GM12872 (cell line): ENCODE measurements around the gene PXDC1.

ENCODE experiments used
- TF ChIP-seq, protein P1 (sequence below): IDR thresholded peaks from 3 replicates; pipeline ENCODE4 v1.5.1; 2011; ENCODE audit warnings: low read depth, mild to moderate bottlenecking, low read length, moderate library complexity; ENCODE audit not compliant: insufficient read depth

PXDC1 gene

DNA sequence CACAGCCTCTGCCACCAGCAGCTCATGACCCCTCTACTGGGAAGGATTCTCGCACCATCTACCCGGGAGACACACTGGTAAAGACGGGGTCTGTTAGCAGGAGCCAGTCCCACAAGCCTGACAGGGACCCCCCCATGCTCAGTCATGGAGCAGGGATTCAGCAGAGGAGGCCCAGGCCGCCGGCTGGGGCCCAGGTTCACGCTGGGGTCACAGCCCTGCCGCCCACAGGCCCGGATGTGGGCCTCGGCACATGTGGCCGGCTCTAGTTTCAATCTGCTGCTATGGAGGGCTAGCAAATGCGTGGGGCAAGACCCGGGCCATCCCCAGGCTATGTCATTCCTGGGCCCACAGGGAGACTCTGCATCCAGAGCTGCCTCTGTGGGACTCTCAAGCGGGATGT is 25.1 kb downstream of the PXDC1 start:
- TF ChIP-seq, protein P1, sequence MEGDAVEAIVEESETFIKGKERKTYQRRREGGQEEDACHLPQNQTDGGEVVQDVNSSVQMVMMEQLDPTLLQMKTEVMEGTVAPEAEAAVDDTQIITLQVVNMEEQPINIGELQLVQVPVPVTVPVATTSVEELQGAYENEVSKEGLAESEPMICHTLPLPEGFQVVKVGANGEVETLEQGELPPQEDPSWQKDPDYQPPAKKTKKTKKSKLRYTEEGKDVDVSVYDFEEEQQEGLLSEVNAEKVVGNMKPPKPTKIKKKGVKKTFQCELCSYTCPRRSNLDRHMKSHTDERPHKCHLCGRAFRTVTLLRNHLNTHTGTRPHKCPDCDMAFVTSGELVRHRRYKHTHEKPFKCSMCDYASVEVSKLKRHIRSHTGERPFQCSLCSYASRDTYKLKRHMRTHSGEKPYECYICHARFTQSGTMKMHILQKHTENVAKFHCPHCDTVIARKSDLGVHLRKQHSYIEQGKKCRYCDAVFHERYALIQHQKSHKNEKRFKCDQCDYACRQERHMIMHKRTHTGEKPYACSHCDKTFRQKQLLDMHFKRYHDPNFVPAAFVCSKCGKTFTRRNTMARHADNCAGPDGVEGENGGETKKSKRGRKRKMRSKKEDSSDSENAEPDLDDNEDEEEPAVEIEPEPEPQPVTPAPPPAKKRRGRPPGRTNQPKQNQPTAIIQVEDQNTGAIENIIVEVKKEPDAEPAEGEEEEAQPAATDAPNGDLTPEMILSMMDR, result no peak

DNA sequence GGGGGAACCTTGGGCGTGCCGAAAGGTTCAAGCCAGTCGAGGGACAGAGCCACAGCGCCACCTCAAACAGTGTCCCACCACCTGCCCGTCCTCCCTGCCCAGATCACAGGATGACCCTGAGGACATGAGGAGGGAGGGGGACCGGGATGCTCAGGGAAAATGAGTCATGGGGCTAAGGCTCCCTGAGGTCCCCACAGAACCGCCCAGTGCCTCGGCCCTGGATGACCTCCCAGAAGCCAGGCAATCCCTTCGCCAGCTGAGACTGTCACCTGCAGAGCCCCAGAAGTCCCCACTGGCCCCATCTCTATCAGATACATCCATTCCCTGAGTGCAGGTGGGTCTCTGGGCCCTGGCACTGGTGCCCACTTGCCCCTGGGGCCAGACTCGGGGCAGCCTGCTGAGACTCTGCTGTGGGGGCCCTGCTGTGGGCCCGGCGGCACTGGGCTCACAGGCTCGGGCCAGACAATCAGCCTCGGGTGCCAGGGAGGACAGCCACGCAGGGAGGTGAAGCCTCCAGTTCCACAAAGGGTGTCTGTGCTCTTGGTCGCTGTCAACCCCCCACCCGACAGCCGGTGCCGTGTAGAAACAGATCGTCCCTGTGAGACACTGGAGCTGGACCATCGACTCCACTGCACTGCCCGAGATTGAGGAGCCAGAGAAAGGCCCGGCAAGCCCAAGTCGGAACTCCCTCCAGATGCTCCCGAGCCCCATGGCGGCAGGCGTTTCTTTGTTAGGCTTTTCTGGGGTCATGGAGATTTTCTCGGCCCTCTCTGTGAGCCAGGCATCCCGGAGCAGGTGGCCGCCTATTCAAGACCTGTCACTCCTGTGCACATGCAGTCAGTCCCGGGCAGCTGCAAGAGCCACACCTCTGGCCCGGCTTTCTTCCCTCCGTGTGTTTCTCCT is 26.1 kb downstream of the PXDC1 start:
- TF ChIP-seq, protein P1, result no peak

DNA sequence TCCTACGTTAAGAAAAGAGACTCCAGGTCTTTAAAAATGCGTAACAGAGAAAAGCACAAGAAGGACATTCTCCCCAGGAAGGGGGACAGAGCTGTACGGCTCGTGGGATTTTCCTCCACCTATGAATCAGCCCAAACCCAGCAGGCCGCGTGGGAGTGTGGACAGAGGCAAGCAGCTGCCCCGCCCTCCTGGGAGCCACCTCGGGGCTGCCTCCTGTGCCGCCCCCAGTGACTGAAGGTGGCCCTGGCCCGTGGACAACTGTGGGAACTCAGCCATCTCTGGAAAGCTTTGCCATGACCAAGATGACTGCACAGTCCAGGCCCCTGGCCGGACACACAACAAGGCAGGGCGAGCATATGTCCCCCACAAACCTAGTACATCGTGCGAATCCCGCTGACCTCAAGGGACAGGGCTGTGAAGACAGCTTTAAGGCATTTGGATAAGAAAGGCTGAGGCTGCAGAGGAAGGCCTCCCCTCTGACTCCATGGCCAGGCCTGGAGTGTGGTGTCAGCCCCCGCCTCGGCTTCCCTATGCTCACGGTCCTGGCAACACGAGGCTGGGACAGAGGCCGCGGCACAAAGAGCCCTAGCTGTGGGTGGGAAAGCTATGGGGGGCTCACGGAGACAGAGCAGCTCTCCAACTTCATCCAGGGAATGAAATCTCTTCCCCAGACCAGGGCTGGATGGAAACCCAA is 26.9 kb downstream of the PXDC1 start:
- TF ChIP-seq, protein P1, result no peak

DNA sequence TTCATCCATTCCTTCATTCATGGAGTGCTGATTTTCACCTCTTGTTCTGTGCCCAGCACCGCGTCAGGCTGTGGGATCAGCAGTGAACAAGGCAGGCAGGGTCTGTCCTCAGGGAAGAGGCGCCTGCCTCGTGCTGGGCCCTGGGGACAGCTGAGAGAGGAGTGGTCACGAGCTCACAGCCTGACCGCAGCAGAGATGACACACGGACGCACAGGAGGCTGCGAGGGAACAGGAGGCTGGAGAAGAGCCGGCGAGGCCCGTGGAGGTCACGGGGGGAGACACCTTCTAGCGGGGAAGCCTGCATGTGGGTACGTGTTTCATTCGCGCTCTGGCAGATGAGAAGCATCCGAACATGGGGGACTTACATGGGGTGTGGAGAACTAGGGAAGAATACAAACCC is 27.5 kb downstream of the PXDC1 start:
- TF ChIP-seq, protein P1, result no peak

DNA sequence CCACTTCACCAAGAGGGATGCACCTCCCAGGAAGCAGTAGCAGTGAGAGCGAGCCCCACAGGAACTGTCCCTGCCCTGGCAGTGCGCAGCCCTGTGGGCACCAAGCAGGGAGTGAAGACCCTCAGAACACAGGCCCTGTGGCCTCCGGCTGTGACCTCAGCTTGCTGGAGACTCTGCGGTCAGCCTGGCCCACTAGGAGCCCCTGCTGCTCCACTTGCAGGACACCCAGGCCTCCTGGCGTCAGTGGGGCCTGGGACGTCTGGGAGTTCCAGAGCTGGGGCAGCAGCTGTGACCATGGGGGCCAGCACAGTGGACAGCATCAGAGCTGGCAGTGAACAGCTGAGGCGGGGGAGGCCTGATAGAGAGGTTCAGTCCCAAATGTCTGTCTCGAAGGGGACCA is 28.3 kb downstream of the PXDC1 start:
- TF ChIP-seq, protein P1, result no peak

DNA sequence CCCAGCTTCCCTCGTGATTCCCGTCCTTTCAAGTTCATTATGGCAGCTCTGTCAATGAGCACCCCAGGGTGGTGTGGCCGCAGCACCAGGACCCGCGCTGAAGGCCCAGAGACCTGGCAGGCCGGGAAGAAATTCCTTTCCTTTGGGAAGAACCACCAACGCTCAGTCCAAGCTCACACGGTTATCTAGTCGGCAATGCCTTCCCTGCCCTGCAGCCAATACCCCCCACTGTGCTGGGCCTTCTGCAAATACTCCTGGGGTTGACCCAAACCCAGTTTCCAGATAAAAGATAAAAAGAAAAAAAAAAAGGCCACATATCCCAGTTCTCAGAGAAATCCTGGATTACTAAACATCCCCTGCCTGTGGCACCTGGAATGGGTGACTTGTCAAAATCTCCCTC is 28.7 kb downstream of the PXDC1 start:
- TF ChIP-seq, protein P1, result no peak

DNA sequence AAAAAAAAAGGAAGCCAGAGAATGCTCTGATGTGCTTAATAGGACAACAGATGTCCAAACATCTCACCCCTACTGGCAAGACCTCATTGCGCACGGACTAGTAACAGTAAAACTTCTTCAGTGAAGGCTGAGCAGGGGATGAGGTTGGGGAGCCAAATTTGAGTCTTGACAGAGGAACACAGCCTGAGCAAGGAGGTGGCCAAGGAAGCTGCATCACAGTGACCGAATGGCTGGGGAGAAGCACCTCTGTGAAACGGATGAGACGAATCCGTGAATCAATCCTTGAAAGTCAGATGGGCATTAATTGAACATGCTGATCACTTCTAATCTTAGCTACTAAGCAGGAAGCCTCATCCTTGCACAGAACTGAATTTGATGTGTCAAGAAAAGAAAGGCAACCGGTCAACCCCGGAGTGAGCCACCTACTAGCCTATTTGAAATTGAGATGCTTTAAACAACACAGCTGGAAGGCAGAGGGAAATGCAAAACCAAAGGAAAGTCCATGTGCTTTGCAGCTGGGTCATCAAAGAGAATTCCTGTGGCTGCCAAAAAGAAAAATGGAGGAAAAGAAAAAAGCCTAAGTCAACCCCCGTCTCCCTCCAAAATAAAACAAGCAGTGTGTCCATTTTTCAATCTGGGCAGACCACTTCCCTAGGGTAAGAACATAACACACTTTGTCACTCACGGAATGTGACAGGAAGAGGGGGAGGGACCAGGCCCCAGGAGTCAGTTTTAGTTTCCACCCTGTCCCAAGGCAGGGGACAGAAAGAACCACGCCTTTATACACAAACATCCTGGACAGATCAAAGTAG is 29.5 kb downstream of the PXDC1 start:
- TF ChIP-seq, protein P1, result no peak
